ENCODE measurements around the gene AMHR2. TPM values are rescaled to one million over a fixed set of nuclear protein-coding genes. Genes with fewer than 3 reads are reported as not detected.
A peak's percentile ranks its signal among the peaks of the same experiment; 100 is the strongest.

The AMHR2 gene
- total and polyA plus RNA-seq, 9 of the 15 experiments (the other 6 are each of a cell fraction or from before 2014, with no cell fraction given): 8.9 to 49.7 (median 19.3) TPM

DNA sequence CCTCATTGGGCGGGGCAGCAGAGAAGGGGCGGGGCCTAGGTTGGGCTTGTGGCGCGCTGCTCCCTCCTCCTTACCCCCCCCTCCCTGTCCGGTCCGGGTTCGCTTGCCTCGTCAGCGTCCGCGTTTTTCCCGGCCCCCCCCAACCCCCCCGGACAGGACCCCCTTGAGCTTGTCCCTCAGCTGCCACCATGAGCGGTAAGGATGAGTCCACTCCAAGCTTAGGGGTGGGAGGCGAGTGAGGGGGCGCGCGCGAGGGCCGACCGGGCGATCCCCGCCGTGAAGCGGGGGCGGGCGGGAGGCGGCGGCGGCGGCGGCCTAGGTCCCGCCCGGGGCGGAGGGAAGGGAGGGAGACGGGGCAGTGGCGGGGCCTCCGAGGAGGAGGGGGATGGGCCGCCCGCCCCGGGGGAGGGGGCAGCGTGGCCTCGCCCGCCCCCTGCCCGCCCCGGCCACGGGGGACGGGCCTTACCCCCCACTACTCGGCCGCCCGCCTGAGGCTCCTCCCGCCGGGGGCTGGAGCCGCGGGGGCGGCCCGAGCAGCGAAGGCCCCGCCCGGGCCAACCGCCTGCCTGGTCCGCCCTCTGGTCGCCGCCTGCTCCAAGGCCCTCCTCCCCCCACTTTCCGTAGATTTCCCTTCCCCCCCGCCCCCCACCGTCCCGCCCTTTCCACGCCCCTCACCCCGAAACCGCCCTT lies 43.4 kb upstream of the AMHR2 start, which contains the start of gene SP1 (continued):
- TF ChIP-seq HCFC1 (IDR thresholded peaks at IDR 0.05; ENCODE audit: low read depth, low read length): no peak
- no peak for TF ChIP-seq MTA3 (IDR thresholded peaks at IDR 0.05; ENCODE audit: borderline replicate concordance)
- no peak for TF ChIP-seq NFATC3 (IDR thresholded peaks at IDR 0.05)
- TF ChIP-seq RB1 (IDR thresholded peaks at IDR 0.05; ENCODE audit: low read depth): 0 out of 2 replicates have a peak, but pooled peaks have one; percentile 15
- peak; percentile 41 for TF ChIP-seq TAF1 (IDR thresholded peaks at IDR 0.05; ENCODE audit: control insufficient read depth, extremely low read depth, insufficient read depth, low read length, severe bottlenecking)
- no peak for TF ChIP-seq ETV6 (IDR thresholded peaks at IDR 0.05; ENCODE audit: borderline replicate concordance in 1 of 2, low read depth in 2 of 2, low read length in 1 of 2)
- TF ChIP-seq ETV6 (CRISPR knock-in tag; IDR thresholded peaks at IDR 0.05; ENCODE audit: borderline replicate concordance): no peak
- TF ChIP-seq, protein P1, sequence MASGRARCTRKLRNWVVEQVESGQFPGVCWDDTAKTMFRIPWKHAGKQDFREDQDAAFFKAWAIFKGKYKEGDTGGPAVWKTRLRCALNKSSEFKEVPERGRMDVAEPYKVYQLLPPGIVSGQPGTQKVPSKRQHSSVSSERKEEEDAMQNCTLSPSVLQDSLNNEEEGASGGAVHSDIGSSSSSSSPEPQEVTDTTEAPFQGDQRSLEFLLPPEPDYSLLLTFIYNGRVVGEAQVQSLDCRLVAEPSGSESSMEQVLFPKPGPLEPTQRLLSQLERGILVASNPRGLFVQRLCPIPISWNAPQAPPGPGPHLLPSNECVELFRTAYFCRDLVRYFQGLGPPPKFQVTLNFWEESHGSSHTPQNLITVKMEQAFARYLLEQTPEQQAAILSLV (tag; IDR thresholded peaks at IDR 0.05): no peak
- peak; percentile 54; the same call in 1 of the 2 replicates for TF ChIP-seq PHF8 (IDR thresholded peaks at IDR 0.05; ENCODE audit: borderline replicate concordance, low read length)
- TF ChIP-seq RUNX1 (IDR thresholded peaks at IDR 0.05; ENCODE audit: low read depth): no peak
- TF ChIP-seq, protein P2, sequence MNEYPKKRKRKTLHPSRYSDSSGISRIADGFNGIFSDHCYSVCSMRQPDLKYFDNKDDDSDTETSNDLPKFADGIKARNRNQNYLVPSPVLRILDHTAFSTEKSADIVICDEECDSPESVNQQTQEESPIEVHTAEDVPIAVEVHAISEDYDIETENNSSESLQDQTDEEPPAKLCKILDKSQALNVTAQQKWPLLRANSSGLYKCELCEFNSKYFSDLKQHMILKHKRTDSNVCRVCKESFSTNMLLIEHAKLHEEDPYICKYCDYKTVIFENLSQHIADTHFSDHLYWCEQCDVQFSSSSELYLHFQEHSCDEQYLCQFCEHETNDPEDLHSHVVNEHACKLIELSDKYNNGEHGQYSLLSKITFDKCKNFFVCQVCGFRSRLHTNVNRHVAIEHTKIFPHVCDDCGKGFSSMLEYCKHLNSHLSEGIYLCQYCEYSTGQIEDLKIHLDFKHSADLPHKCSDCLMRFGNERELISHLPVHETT (CRISPR knock-in tag; conservative IDR thresholded peaks at IDR 0.05 in 1 of 2, IDR thresholded peaks at IDR 0.05 in 1 of 2): peak in 1 of 2 experiments; percentile 100; a peak in 2 of 4 replicates
- 0 out of 2 replicates have a peak, but pooled peaks have one; percentile 37 for TF ChIP-seq CTBP1 (IDR thresholded peaks at IDR 0.05; ENCODE audit: borderline replicate concordance)
- TF ChIP-seq HDAC1 (IDR thresholded peaks at IDR 0.05): no peak
- TF ChIP-seq, protein P3, sequence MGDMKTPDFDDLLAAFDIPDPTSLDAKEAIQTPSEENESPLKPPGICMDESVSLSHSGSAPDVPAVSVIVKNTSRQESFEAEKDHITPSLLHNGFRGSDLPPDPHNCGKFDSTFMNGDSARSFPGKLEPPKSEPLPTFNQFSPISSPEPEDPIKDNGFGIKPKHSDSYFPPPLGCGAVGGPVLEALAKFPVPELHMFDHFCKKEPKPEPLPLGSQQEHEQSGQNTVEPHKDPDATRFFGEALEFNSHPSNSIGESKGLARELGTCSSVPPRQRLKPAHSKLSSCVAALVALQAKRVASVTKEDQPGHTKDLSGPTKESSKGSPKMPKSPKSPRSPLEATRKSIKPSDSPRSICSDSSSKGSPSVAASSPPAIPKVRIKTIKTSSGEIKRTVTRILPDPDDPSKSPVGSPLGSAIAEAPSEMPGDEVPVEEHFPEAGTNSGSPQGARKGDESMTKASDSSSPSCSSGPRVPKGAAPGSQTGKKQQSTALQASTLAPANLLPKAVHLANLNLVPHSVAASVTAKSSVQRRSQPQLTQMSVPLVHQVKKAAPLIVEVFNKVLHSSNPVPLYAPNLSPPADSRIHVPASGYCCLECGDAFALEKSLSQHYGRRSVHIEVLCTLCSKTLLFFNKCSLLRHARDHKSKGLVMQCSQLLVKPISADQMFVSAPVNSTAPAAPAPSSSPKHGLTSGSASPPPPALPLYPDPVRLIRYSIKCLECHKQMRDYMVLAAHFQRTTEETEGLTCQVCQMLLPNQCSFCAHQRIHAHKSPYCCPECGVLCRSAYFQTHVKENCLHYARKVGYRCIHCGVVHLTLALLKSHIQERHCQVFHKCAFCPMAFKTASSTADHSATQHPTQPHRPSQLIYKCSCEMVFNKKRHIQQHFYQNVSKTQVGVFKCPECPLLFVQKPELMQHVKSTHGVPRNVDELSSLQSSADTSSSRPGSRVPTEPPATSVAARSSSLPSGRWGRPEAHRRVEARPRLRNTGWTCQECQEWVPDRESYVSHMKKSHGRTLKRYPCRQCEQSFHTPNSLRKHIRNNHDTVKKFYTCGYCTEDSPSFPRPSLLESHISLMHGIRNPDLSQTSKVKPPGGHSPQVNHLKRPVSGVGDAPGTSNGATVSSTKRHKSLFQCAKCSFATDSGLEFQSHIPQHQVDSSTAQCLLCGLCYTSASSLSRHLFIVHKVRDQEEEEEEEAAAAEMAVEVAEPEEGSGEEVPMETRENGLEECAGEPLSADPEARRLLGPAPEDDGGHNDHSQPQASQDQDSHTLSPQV (IDR thresholded peaks at IDR 0.05): no peak
- no peak for TF ChIP-seq FOXK2 (conservative IDR thresholded peaks at IDR 0.05 in 1 of 2, IDR thresholded peaks at IDR 0.05 in 1 of 2; ENCODE audit: low read depth in 2 of 2)
- no peak for TF ChIP-seq SAFB2 (IDR thresholded peaks at IDR 0.05; ENCODE audit: borderline replicate concordance, low read depth, low read length, severe bottlenecking)
- TF ChIP-seq, protein P4, sequence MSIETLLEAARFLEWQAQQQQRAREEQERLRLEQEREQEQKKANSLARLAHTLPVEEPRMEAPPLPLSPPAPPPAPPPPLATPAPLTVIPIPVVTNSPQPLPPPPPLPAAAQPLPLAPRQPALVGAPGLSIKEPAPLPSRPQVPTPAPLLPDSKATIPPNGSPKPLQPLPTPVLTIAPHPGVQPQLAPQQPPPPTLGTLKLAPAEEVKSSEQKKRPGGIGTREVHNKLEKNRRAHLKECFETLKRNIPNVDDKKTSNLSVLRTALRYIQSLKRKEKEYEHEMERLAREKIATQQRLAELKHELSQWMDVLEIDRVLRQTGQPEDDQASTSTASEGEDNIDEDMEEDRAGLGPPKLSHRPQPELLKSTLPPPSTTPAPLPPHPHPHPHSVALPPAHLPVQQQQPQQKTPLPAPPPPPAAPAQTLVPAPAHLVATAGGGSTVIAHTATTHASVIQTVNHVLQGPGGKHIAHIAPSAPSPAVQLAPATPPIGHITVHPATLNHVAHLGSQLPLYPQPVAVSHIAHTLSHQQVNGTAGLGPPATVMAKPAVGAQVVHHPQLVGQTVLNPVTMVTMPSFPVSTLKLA (conservative IDR thresholded peaks at IDR 0.05): peak in 1 of 2 experiments; percentile 47; a peak in 1 of 4 replicates
- TF ChIP-seq ZNF165 (CRISPR knock-in tag; IDR thresholded peaks at IDR 0.05; ENCODE audit: borderline replicate concordance): no peak
- TF ChIP-seq ELF1 (tag; IDR thresholded peaks at IDR 0.05): 0 out of 2 replicates have a peak, but pooled peaks have one; percentile 5

Data from K562 (cell line).